ENCODE data around the gene CDCA4.

CDCA4 gene

GRCh38 chr14:105013150-105013785 lies 7.6 kb downstream of the CDCA4 start:
- DNase-seq (ENCODE audit: low read depth) = peak; percentile 54

DNA sequence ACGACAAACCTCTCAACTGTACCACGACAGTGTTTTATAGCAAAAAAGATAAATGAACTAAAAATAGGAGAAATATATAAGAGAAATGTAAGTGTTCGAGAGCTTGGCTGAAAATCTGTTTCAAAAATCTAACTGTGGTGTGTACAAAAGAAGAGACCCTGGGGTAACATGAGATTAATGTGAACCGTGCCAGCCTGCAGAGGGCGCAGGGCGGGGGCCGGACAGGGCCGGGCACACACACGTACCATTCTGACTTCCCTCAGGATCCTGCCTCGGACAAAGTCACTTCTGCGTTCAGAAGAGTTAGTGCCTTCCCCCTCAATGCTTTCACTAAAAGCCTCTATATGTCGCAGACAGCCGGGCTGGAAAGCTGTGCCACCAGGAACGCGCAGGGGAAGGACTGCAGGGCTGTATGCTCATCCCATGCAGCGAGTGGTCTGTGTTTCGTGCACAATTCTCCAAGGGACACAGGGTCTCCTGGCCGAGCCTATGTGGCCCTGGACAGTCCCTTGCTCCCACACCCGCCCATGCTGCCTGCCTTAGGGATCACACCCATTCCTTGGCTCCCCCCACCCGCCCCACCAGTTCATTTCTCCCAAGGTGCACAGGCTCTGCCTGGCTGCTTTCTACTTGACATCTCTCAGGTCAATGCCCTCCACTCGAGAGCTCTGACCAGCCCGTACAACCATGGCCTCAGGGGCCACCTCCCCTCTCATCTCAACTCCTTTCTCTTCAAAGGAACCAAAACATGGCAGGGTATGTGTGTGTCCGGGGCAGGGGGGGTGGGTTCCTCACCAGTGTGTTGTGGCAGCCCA lies 8.5 kb downstream of the CDCA4 start:
- DNase-seq (ENCODE audit: low read depth) = peak; percentile 45

DNA sequence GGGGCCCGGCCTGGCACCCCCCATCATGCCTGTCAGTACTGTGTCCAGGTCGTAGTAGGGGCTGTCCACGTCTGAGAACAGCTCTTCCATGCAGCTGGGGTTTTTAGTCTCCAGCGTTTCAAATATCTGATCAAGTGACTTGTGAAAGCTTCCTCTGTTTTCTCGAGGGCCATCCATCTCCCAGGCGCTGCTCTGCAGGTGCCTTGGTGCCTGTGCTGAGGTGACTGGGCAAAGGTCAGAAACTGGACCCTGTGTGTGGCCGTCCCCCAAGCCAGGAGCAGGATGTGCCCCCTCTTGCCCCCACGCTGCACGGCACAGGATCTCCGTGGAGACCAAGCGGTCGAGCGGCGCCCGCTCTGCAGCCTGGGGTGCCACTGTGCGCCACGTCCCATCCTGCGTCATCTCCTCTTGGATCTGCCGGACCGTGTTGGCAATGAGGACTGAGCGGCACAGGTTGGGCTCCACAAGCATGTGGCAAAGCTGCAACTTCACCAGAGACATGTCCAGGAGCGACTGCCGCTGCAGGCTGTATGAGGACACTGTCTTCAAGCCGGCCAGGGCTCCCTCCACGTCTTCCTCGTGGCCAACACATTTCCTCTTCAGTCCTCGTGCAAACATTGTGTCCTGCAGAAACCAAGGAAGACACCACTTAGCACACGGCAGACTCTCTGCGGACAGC lies 9.4 kb downstream of the CDCA4 start:
- no peak for DNase-seq (ENCODE audit: low read depth)

DNA sequence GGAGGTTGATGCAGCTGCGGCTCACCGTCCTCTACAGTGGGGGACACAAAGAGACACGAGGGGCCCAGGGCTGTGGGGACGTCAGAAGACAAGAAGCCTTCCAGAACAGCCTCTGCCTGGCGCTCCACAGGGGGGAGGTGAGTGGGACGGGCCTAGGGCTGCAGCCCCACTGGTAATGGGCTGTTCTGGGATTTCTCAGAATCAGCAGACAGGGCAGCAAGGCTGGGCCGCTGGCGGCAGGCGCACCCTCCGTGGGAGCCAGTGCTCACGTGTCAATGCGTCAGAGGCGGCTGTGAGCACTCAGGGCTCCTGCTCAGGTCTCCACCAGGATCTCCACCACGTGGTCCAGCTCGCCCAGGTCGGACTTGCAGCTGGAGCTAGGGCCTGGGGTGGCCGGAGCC lies 10.0 kb downstream of the CDCA4 start:
- no peak for DNase-seq (ENCODE audit: low read depth)

GRCh38 chr14:105010106-105010505 lies 10.8 kb downstream of the CDCA4 start:
- DNase-seq (ENCODE audit: low read depth) = no peak

DNA sequence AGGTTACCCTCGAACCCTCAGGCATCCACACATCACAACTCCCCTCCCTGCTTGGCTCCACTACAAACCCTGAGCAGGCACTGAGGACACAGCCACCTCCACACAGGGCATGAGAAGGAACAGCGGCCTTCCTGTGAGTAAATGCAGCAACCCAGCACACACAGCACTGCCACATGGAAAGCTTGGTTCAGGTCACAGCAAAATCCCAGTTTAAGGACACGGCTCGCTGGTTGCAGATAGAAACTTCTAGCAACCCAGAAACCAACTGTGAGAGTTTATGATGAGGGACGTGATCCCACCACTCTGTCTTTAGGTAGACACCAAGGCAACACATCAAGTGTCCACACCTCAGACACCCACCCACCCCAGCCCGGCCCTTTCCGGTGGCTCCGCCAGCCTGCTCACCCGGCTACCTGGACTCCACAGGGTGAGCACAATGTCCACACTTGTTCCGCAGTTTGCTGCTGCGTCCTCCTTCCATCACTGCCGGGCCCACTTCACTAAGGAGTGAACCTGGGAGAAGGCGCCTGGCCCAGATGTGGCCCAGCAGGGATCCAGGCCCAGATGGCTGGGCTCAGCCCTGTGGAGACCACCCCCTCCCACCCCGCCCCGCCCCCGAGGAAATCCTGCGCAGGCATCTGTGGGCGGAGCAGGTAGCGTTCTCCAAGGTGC lies 13.2 kb downstream of the CDCA4 start:
- DNase-seq (ENCODE audit: low read depth) = no peak

- no peak for DNase-seq (ENCODE audit: low read depth)
Observed at GRCh38 chr14:105006831-105007592, 13.9 kb downstream of the CDCA4 start.

- DNase-seq (ENCODE audit: low read depth) = no peak
Observed at GRCh38 chr14:105005929-105006830, 14.7 kb downstream of the CDCA4 start.

DNA sequence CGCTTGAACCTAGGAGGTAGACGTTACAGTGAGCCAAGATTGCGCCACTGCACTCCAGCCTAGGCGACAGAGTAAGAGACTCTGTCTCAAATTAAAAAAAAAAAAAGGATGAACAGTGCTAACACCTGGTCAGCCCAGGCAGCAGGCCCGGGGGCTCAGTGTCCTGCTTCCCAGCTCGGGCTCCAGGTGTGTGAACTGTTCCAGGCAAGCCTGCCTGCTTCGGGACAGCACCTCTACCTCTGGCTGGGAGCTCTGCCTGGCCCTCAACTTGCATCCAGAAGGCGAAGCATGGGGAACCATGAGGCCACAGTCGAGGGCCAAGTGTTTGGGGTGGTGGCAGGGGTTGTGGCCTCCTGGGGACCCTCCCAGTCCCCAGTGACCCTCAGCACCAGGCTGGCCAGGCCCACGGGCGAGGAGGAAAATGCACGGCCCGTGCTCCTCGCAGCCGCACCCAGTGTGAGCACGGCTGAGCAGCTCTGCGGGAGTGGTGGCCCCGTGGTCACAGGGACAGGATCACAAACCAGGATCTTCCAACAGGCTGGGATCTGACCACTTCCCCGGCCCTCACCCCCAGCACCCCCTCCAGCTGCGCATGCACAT lies 15.5 kb downstream of the CDCA4 start:
- no peak for DNase-seq (ENCODE audit: low read depth)

DNA sequence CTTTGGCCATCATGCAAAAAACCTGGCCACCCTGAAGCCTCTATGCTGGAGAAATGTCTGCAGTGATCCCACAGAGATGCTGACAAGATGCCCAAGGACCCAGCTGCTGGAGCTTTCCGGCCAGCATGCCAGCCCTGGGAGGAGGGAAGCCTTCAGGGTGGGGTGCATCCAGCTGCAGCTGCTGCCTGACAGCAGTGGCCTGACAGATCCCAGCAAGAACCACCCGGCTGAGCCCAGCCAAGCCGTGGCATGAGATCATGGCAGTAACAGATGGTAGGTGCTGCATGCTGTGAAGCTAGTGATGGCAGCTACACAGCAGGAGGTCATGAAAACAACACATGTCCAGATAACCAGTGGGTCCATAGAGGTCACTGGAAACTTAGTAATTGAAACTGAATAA lies 21.5 kb downstream of the CDCA4 start:
- DNase-seq (ENCODE audit: low read depth) = no peak

GRCh38 chr14:104998801-104999200 lies 22.1 kb downstream of the CDCA4 start:
- no peak for DNase-seq (ENCODE audit: low read depth)

- no peak for DNase-seq (ENCODE audit: low read depth)
Observed at GRCh38 chr14:104996483-104996882, 24.4 kb downstream of the CDCA4 start.

GRCh38 chr14:104996032-104996431 lies 24.9 kb downstream of the CDCA4 start:
- DNase-seq (ENCODE audit: low read depth) = no peak

- no peak for DNase-seq (ENCODE audit: low read depth)
Observed at GRCh38 chr14:104994978-104995377, 25.9 kb downstream of the CDCA4 start.

- no peak for DNase-seq (ENCODE audit: low read depth)
Observed at GRCh38 chr14:104993808-104994591, 26.9 kb downstream of the CDCA4 start.

DNA sequence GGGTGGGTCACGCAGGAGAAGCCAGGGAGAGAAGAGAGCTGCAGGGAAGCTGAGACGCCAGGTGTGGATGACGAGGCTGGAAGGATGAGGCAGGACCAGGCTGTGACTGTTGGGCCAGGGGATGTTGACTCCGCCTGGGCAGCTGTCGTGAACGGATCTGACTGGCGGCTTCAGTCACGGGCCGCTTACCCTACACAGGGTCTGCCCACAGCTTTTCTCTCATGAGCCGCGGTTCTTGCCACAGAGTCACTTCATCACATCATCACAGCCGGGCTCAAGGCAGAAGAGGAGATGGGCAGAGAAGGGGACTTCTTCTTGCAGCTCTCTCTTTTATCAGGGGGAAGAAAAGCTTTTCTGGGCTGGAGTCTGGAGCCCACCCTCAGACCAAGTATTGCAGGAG lies 27.6 kb downstream of the CDCA4 start:
- DNase-seq (ENCODE audit: low read depth) = no peak

DNA sequence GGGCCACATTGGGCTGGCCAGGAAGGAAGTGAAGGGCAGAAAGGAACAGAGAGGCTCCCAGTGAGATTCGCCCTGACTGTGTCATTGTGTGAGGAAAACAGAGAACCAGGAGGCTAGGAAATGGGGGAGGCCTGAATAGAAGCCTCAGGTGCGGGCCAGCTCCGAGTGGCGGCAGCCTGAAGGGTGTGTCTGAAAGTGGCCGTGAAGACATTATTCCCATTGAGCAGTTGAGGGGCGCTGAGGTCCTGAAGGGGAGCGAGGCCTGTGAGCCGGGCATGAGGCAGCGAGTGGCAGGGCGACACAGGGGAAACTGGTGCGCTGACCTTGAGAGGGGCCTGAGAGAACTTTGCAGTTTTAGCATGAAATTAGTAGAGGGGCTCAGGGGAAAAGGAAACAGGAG lies 28.4 kb downstream of the CDCA4 start:
- DNase-seq (ENCODE audit: low read depth) = no peak

- DNase-seq (ENCODE audit: low read depth) = no peak
Observed at GRCh38 chr14:104991896-104992230, 29.0 kb downstream of the CDCA4 start.

- DNase-seq (ENCODE audit: low read depth) = no peak
Observed at GRCh38 chr14:104989951-104990303, 31.0 kb downstream of the CDCA4 start.
